ENCODE data around the gene ADCY2. TPM values are rescaled to one million over a fixed set of nuclear protein-coding genes. Genes with fewer than 3 reads are reported as not detected.

ADCY2 gene
- polyA plus RNA-seq, 1 of the 3 experiments (the other 2 are of a cell fraction): not detected

- Histone ChIP-seq H3K4me3 (ENCODE audit: low read depth in 2 of 2, low read length in 1 of 2) (no peak overlapping the region), H3F3A (replicated peaks; ENCODE audit: insufficient read depth) (no peaks in the 10 kb centered on the region), H3K27me3 (ENCODE audit: insufficient read depth) (peaks cover 19% of the 10 kb centered on the region; the same call in 1 of the 2 replicates), H2AFZ (ENCODE audit: low read depth) (no peak overlapping the region), H3K27ac (ENCODE audit: low read depth in 2 of 2, low read length in 1 of 2) (no peak overlapping the region), H4K20me1 (ENCODE audit: insufficient read depth) (no peaks in the 10 kb centered on the region), H3K9ac (no peak overlapping the region), H3K4me2 (no peak overlapping the region), H3K79me2 (ENCODE audit: insufficient read depth) (no peaks in the 10 kb centered on the region), H3K9me3 (no peaks in the 10 kb centered on the region), H3K36me3 (replicated peaks in 1 of 2; ENCODE audit: control insufficient read depth in 1 of 2, insufficient read depth in 2 of 2, low read length in 1 of 2) (no peaks in the 10 kb centered on the region), H3K4me1 (ENCODE audit: control insufficient read depth in 1 of 2, insufficient read depth in 2 of 2, low read depth in 1 of 2, low read length in 1 of 2) (no peaks in the 10 kb centered on the region), H3K9me2 (no peaks in the 10 kb centered on the region)
- WGBS (ENCODE audit: low lambda C conversion rate): 3% methylated on average over 4 of the region's 4 CpGs
- DNase-seq: no peak
- ChIA-PET POLR2A (no interaction called here), CTCF (interaction anchor here (1.9 kb wide), 1 partner anchor 16 kb away, joined by 4 read pairs; no protein-coding TSS in a partner anchor)
- TF ChIP-seq NRF1 (IDR thresholded peaks at IDR 0.05; ENCODE audit: low read depth, low read length) (no peak), MXI1 (IDR thresholded peaks at IDR 0.05; ENCODE audit: low read depth, low read length) (no peak), GATA2 (CRISPR knock-in tag; IDR thresholded peaks at IDR 0.05) (no peak), FOXJ3 (CRISPR knock-in tag; IDR thresholded peaks at IDR 0.05) (no peak), NFIC (IDR thresholded peaks at IDR 0.05; ENCODE audit: borderline replicate concordance) (no peak), FOXM1 (IDR thresholded peaks at IDR 0.05; ENCODE audit: low read depth) (no peak)
Measured at GRCh38 chr5:7776442-7776841, 380.5 kb downstream of the ADCY2 start.

DNA sequence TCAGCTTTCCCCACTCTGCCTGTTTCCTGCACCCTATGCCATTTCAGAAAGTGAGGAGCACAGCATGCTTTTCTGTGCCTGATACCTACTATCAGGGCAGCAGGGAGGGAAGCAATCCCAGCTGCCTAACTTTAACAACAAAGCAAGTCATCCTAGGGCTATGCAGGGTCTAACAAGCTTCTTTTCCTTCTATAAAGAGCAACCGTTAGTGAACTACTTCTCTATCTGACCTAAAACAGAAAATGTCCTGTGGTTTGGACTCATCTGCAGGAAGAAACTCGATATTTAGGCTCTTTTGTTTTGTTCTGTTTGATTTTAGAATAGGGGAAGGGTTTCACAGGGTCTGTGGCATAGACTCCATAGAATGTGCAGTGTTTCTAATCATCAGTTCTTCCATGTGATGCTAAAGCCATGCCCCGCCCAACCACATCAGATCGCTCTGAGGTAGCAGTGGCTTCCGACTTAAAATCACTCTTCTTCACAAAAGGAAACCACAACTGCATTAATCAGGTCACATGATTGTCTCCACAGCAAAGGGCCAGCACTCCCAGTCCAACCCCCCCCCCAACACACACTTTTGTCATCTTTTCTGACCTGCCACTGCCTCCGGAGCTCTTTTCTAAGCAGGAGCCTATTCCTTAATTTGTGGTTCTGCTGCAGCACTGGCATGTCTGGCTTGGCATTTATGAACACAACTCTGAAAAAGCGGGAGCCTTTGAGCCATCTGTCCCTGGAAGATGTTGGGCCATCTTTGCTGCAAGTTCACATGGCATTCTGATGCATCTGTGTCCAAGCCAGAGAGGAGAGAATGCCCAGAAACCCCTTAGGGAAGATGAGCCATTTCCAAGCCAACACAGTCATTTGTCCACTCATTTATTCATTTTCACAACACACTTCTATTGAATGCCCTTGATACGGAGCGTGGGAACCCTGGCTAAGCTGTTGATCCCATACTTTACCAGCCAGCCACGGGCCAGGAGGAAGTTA is 383.4 kb downstream of the ADCY2 start:
- Histone ChIP-seq H3K4me1 (ENCODE audit: control insufficient read depth in 1 of 2, insufficient read depth in 2 of 2, low read depth in 1 of 2, low read length in 1 of 2) (no peaks in the 10 kb centered on the region), H3K4me2 (no peak overlapping the region), H3K27me3 (ENCODE audit: insufficient read depth) (peaks cover 19% of the 10 kb centered on the region; the same call in 1 of the 2 replicates), H3K36me3 (replicated peaks in 1 of 2; ENCODE audit: control insufficient read depth in 1 of 2, insufficient read depth in 2 of 2, low read length in 1 of 2) (no peaks in the 10 kb centered on the region), H4K20me1 (ENCODE audit: insufficient read depth) (no peaks in the 10 kb centered on the region), H3F3A (replicated peaks; ENCODE audit: insufficient read depth) (no peaks in the 10 kb centered on the region), H3K79me2 (ENCODE audit: insufficient read depth) (no peaks in the 10 kb centered on the region), H3K4me3 (ENCODE audit: low read depth in 2 of 2, low read length in 1 of 2) (no peak overlapping the region), H3K9me3 (no peaks in the 10 kb centered on the region), H3K27ac (ENCODE audit: low read depth in 2 of 2, low read length in 1 of 2) (no peak overlapping the region), H3K9ac (no peak overlapping the region), H3K9me2 (no peaks in the 10 kb centered on the region), H2AFZ (ENCODE audit: low read depth) (no peak overlapping the region)
- TF ChIP-seq RCOR1 (IDR thresholded peaks at IDR 0.05; ENCODE audit: low read length) (no peak), POLR2AphosphoS5 (IDR thresholded peaks at IDR 0.05; ENCODE audit: low read depth, low read length) (no peak), TCF12 (IDR thresholded peaks at IDR 0.05) (no peak), GATA2 (CRISPR knock-in tag; IDR thresholded peaks at IDR 0.05) (no peak), TAF1 (IDR thresholded peaks at IDR 0.05; ENCODE audit: borderline replicate concordance, low read depth, low read length) (no peak), MEF2A (IDR thresholded peaks at IDR 0.05; ENCODE audit: borderline replicate concordance, low read depth) (no peak), RAD21 (IDR thresholded peaks at IDR 0.05; ENCODE audit: low read length) (no peak), JUND (IDR thresholded peaks at IDR 0.05) (no peak), FOXJ3 (CRISPR knock-in tag; IDR thresholded peaks at IDR 0.05) (no peak), YY1 (IDR thresholded peaks at IDR 0.05; ENCODE audit: low read depth) (no peak), SIN3A (IDR thresholded peaks at IDR 0.05; ENCODE audit: borderline replicate concordance, low read depth, low read length) (no peak)
- TF ChIP-seq, protein P1, sequence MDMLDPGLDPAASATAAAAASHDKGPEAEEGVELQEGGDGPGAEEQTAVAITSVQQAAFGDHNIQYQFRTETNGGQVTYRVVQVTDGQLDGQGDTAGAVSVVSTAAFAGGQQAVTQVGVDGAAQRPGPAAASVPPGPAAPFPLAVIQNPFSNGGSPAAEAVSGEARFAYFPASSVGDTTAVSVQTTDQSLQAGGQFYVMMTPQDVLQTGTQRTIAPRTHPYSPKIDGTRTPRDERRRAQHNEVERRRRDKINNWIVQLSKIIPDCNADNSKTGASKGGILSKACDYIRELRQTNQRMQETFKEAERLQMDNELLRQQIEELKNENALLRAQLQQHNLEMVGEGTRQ (IDR thresholded peaks at IDR 0.05; ENCODE audit: borderline replicate concordance, low read depth, low read length): no peak
- under 1% methylated on average over 10 of the region's 10 CpGs for WGBS (ENCODE audit: low lambda C conversion rate)
- POLR2A ChIA-PET: no interaction called here
- no peak for DNase-seq
- CTCF ChIA-PET: interaction anchor here (1.4 kb wide), 1 partner anchor 25 kb away, joined by 5 read pairs; no protein-coding TSS in a partner anchor

Data from SK-N-SH (cell line).